Transverse colon (tissue), 4 donors: ENCODE results near the gene GMPR2. TPM values are rescaled to one million over a fixed set of nuclear protein-coding genes. Genes with fewer than 3 reads are reported as not detected.

Experiments used
- DNase-seq: peaks from one replicate; pipeline ENCODE4 v3.0.0-alpha.2; 2019
- H3K27ac ChIP-seq, 4 donors: fragments of 200-600 bp; sonication (generic); 2 replicates each; pipeline ENCODE4 v1.5.1; 2016 to 2018; ENCODE audit warnings: inconsistent platforms in 4 of 4
- H3K27me3 ChIP-seq: fragments of 200-600 bp; sonication (generic); 2 replicates; pipeline ENCODE4 v1.5.1; 2017; ENCODE audit warnings: inconsistent platforms
- H3K36me3 ChIP-seq, 4 donors: fragments of 200-600 bp; sonication (generic); 2 replicates each; pipeline ENCODE4 v1.5.1; 2017 to 2019; ENCODE audit warnings: inconsistent platforms in 4 of 4
- H3K4me1 ChIP-seq, 4 donors: fragments of 200-600 bp; sonication (generic); 2 replicates each; pipeline ENCODE4 v1.5.1; 2017 to 2020; ENCODE audit warnings: inconsistent platforms in 4 of 4
- H3K4me3 ChIP-seq, 4 donors: fragments of 200-600 bp; sonication (generic); 1 replicate in 1 of 4; 2 replicates in 3 of 4; pipeline versions ENCODE4 v1.5.1 to v1.6.1; 2017 to 2019; ENCODE audit warnings: inconsistent platforms in 4 of 4
- H3K9me3 ChIP-seq, 2 donors: fragments of 200-600 bp; sonication (generic); 2 replicates each; pipeline ENCODE4 v1.5.1; 2017 to 2019; ENCODE audit warnings: inconsistent platforms in 2 of 2
- CTCF ChIP-seq, 5 experiments: fragments of 200-600 bp in 3 of 5; fragments of 450-650 bp in 2 of 5; sonication (generic) in 3 of 5; IDR thresholded peaks; 1 replicate in 2 of 5; 2 replicates in 3 of 5; pipeline ENCODE4 v1.5.1; 2016 to 2017; ENCODE audit warnings: antibody characterized with exemption in 5 of 5, inconsistent platforms in 3 of 5, mild to moderate bottlenecking in 2 of 5, moderate library complexity in 1 of 5
- EP300 ChIP-seq: sonication (generic); formaldehyde crosslinking; IDR thresholded peaks from one replicate; pipeline ENCODE4 v1.6.1; 2017; ENCODE audit warnings: antibody characterized with exemption, low read depth
- POLR2A ChIP-seq: fragments of 450-650 bp; IDR thresholded peaks from one replicate; pipeline ENCODE4 v1.6.1; 2016; ENCODE audit warnings: antibody characterized with exemption, mild to moderate bottlenecking, moderate library complexity
- POLR2AphosphoS5 ChIP-seq, 3 donors: sonication (generic); formaldehyde crosslinking; IDR thresholded peaks; one replicate each; pipeline ENCODE4 v1.6.1; 2016; ENCODE audit warnings: antibody characterized with exemption in 3 of 3
- WGBS, 2 donors: methylation state at CpG; one replicate each; pipeline ENCODE4 v1.1.5; 2018; ENCODE audit warnings: low coverage in 1 of 2; 5-methylcytosine and 5-hydroxymethylcytosine counted together
- in situ Hi-C, 4 donors: fragments of 200-750 bp; cut with MboI; loops; one replicate each; pipeline versions ENCODE4 v1.15.0 to v1.15.1; 2017; ENCODE audit warnings: low sequenced_read_pairs in 3 of 4, low pct_ligation_motif_present in 1 of 4, low pct_unique_long_range_greater_than_20kb in 1 of 4
- intact Hi-C: fragments of 100-400 bp; cut with DNase I; formaldehyde crosslinking; loops from one replicate; pipeline ENCODE4 v1.15.1; 2023; ENCODE audit warnings: low total_unique reads
- total RNA-seq, 4 donors: library from RNA; depleted of rRNA; stranded (reverse); fragments of >200 nt; gene quantifications; one replicate each; pipeline ENCODE4 v1.1.0, GENCODE V29; 2016

The GMPR2 gene
- total RNA-seq, 4 donors from 2014 or later: 4.2 to 72.5 (median 46.3) TPM

DNA sequence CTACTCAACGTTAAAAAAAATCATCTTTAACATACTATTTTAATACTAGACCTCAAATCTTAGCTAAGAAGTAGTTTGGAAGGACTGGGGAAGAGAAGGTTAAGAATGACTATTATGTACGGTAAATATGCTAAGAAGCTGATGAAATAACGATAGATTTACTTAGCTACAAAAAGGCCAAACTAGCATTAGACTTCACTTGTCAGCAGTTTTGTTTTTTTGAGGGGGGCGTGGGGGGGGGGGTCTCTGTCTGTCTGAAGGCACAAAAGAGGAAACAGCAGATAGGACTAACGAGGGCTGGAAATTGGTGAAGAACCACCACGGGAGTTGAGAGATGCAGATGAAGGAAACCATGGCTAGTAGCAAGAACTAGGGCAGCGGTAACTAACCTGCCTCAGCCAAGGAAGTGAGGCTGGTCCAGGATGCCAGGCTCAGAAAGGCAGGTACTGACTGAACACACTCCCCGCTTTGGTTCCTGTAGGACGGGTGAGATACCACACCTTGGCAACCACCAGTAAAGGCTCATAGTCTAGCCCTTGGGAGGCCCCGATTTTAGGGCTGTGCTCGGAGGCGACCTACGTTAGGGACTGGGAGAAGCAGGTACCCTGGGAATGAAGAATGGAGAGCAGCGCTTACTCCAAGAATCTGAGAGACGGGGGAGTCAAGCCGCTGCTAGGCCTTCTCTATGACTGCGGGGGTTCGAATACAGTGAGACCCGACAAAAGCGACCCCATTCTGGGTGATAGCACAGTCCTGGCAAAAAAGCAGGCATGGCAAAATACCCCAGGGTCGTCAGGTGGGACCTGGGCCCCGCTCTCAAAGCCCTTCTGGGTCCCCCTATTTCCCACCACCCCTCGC, 1.2 kb upstream of the GMPR2 start:
- peak overlapping the region; percentile 86 to 96 (median 92) for H3K27ac ChIP-seq
- H3K4me1 ChIP-seq: peaks cover 16 to 29% (median 23%) of the 10 kb centered on the region in 4 donors
- H3K36me3 ChIP-seq: peaks cover 0 to 14% (median 0%) of the 10 kb centered on the region in 4 donors
- peak overlapping the region; percentile 55 to 87 (median 74) for H3K4me3 ChIP-seq
- DNase-seq: peak; percentile 28
- no peaks in the 10 kb centered on the region for H3K9me3 ChIP-seq
- TF ChIP-seq EP300: no peak
- TF ChIP-seq CTCF (IDR thresholded peaks at IDR 0.05): no peak
- no peak for TF ChIP-seq POLR2A
- TF ChIP-seq POLR2AphosphoS5 (IDR thresholded peaks at IDR 0.05): no peak
- in situ Hi-C loops: loop anchor here in 3 of 4 donors (25.0 kb wide), 1 partner anchor 206 kb away; the partner anchor contains the start of genes CBLN3 (in 3 of the 3), KHNYN (in 3 of the 3) and SDR39U1 (in 3 of the 3)
- intact Hi-C loops: loop anchor here (5.0 kb wide), 1 partner anchor 211 kb away; the partner anchor contains the start of gene SDR39U1
- WGBS, 2 donors: 11 to 13% methylated on average over 11 to 22 of the region's 23 CpGs
- no peaks in the 10 kb centered on the region for H3K27me3 ChIP-seq

DNA sequence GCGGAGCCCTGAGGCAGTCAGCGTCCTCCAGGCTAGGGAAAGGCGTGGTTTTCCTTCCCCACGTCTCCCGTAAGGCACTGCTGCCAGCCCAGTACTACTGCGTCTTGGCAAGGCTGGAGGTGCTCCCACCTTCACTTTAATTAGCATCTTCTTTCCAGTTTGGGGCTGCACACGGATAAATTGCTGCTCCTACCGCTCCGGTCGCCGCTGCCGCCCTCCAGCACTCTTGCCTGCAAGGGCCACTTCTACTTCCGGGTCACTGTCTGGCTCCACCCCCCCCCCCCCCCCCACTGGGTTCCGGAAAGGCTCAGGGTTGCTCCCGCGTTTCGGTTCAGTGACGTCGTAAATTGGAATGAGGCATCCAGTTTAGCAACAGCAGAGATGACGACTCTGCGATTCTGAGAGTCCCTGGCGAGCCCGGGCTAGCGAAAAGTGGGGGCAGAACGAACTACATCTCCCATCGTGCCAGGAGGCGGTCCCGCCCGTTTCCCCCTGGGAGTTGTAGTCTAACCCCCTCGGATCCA, 546 bp upstream of the GMPR2 start, which contains the start of gene NEDD8:
TSS of gene NEDD8 (minus strand) at position 247 of the 524 bp plus-strand sequence. CDS start at position 147, 100 bp downstream.
- Histone ChIP-seq H3K4me3 (peak within 1 kb of the TSS; percentile 55 to 87 (median 74)), H3K27ac (peak within 1 kb of the TSS; percentile 86 to 96 (median 92)), H3K27me3 (no peaks in the 10 kb centered on the region), H3K4me1 (peaks cover 16 to 29% (median 23%) of the 10 kb centered on the region in 4 donors), H3K36me3 (peaks cover 0 to 14% (median 3%) of the 10 kb centered on the region in 4 donors), H3K9me3 (no peaks in the 10 kb centered on the region)
- 0 to 1% methylated on average over 7 to 28 of the region's 30 CpGs for WGBS, 2 donors
- peak; percentile 93 for DNase-seq
- intact Hi-C loops (loop anchor here (5.0 kb wide), 1 partner anchor 210 kb away; the partner anchor contains the start of gene SDR39U1), in situ Hi-C loops (loop anchor here in 3 of 4 donors (25.0 kb wide), 1 partner anchor 205 kb away; the partner anchor contains the start of genes CBLN3 (in 3 of the 3), KHNYN (in 3 of the 3) and SDR39U1 (in 3 of the 3))
- TF ChIP-seq POLR2AphosphoS5 (IDR thresholded peaks at IDR 0.05) (peak; percentile 60 to 73 (median 61)), EP300 (no peak), CTCF (IDR thresholded peaks at IDR 0.05) (no peak), POLR2A (peak; percentile 69)

DNA sequence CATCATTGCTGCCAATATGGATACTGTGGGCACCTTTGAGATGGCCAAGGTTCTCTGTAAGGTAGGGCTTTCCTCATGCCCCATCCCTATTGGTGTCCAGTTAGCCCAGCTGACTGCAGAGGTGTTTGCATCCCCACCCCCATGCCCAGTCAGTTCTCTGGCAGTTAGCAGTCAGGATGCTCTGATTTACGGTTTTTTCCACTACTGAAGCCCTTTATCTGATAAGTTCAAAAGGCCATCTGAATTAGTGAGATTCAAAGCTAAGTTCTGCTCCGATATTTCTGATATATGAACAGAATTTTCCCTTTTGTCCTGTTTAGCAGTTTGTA, 773 bp downstream of the GMPR2 start:
- intact Hi-C loops: loop anchor here (5.0 kb wide), 1 partner anchor 209 kb away; the partner anchor contains the start of gene SDR39U1
- WGBS, 2 donors: 70 to 94% methylated on average over 2 of the region's 2 CpGs
- DNase-seq: no peak
- Histone ChIP-seq H3K4me3 (peak overlapping the region in 3 of 4 donors; percentile 73 to 87 (median 76)), H3K27ac (peak overlapping the region; percentile 86 to 96 (median 92)), H3K4me1 (peaks cover 16 to 29% (median 23%) of the 10 kb centered on the region in 4 donors), H3K27me3 (no peaks in the 10 kb centered on the region), H3K36me3 (peaks cover 0 to 18% (median 3%) of the 10 kb centered on the region in 4 donors), H3K9me3 (no peaks in the 10 kb centered on the region)
- TF ChIP-seq EP300 (no peak), POLR2AphosphoS5 (IDR thresholded peaks at IDR 0.05) (no peak), CTCF (IDR thresholded peaks at IDR 0.05) (no peak), POLR2A (no peak)
- in situ Hi-C loops: loop anchor here in 3 of 4 donors (25.0 kb wide), 1 partner anchor 204 kb away; the partner anchor contains the start of genes CBLN3 (in 3 of the 3), KHNYN (in 3 of the 3) and SDR39U1 (in 3 of the 3)
